Suppressor macrophage treated with lipopolysaccharide for 1 hour (primary cell): Measurements from ENCODE around the gene IGF1R.
"Not testable (repeated sequence)": the region's sequence is repeated elsewhere in the genome, so short reads cannot be mapped to it uniquely, and the experiment has no call there.

ENCODE experiments used
- DNase-seq, 3 donors: peaks; one replicate each; pipeline ENCODE4 v3.0.0-alpha.2; 2020 to 2022

The IGF1R gene

GRCh38 chr15:98647774-98648653 lies at the start of gene IGF1R:
IGF1R (plus strand) TSS chr15:98648539; CDS start chr15:98649582, 1,043 bp downstream.
- DNase-seq: peak; percentile 92 to 97 (median 96)

DNA sequence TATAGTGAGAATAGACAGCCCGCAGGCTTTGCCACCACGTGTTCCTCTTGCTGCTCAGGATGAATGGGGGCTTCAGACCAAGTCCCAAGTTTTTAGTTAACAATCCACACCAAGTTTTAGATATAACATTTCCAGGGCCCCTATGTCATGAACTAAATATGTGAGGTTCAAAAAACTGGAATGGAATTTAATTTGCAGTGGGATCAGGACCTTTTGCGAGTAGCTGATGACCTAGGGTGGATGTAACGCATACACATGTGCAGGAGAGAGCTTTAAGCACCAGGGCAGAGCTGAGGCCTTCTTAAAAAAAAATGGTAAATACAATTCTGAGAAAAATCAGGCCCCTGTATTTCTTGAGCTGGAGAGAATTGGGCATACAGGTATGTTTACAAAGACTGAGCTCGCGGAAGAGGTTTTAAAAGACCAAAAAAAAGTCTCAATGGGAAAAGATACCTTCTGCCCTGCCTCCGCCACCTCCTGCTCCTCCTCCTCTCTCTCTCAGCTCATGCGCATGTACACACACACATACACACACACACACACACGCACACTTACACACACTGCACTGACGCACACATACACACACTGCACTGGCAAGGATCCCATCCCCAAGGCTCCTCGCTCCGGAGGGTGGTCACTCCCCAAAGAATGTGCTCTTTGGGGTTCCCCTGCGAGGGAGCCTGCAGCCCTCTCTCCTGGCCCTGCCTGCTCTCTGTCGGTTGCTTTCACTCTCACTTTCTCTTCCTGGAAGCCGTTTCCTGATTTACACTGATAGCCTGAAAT lies 48.2 kb upstream of the IGF1R start:
- peak; percentile 62 to 78 (median 73) for DNase-seq

DNA sequence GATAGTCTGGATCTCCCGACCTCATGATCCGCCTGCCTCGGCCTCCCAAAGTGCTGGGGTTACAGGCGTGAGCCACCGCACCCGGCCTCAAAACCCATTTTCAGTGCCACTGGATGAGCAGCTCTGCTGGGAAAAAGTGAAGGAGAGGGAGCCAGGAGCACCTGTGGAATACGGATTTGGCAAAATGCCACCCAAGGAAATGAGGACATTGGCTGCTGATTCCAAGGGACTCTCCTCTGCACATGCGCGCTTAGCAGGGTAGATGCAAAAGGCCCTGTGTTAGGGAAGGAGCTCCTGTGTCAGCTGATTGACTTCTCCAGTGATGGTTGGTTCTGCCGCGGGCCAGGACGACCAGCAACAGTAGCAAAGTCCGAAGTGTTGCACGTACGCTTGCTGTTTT lies 43.4 kb upstream of the IGF1R start:
- no peak for DNase-seq

- no peak for DNase-seq
Observed at GRCh38 chr15:98609144-98609852, 39.0 kb upstream of the IGF1R start.

DNA sequence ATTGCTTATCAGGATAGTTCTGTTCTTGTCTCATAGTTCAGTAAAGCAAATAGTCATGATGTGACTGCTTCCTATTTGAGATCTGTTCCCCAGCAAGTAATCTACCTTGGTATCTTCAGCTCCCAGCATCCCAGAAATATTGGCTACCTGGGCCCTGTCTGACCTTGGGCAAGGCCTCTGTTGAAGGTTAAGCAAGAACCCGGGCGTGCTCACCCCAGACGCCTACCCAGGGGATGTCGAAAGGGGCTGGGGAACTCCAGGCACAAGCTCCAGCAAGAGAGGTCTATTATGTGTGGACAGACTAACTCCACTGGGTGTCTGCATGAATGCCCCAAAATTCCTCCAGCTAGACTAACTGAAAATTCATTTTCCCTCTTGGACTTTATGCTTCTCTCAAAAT lies 37.3 kb upstream of the IGF1R start:
- peak; percentile 55 to 68 (median 56) for DNase-seq

DNA sequence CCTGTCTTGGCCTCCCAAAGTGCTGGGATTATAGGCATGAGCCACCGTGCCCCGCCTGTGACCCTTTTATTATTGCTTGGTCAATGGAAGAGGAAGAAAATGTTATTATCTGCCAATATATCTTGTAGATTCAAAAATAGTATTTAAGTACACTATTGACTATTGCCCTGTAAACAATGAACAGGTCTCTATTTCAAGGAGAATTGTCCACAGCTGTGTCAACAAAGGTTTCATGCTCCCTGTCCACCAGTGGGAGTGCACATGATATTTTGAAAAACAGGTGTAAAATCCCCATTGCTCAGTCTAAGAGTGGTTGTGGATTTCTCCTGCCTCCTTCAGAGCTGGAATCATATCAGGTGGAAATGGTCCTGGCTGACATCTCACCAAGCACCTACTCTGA lies 36.5 kb upstream of the IGF1R start:
- no peak for DNase-seq

DNA sequence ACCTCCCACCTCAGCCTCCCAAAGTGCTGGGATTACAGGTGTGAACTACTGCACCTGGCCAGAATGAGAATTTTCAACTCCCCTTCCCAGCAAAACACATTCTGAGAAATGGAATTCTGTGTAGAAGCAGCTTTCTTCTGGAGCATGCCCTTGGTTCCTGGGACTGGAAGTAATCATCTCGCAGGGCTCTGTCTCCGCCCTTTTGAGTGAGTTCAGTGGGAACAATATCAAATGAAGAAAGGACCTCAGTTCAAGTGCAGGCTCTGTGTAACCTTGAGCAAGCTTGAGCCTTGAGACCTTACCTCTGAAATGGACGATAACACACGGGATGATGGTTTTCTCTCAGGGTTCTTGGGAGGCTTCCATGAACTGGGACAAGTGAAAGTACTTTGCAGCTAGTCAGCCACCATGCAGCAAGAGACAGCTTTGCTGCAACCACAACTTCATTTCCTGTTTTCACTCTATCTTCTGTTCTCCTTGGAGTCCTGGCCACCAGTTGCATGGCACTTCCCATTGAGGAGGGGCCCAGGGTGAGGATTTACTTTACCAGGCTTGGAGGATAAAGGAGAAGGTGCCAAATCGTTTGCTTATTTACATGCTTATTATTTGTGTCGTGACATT lies 35.7 kb upstream of the IGF1R start:
- DNase-seq: peak; percentile 18 to 25 (median 21)

DNA sequence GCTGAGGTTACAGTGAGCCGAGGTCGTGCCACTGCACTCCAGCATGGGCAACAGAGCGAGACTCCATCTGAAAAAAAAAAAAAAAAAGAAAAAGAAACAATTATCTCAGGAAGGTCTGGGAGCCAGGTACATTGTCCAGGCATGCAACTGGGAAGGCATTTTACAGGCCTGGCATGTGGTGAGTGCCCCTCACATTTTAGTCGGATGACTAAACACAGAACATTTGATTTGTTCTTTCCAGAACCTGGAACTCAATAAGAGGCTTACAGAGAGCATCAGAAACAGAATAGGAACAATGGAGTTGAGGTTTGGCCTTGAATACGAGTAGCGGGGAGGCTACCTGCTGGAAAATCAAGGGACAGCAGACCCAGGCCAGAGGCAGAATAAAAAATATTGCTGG lies 33.7 kb upstream of the IGF1R start:
- no peak for DNase-seq

GRCh38 chr15:98616397-98616796 lies 31.9 kb upstream of the IGF1R start:
- no peak for DNase-seq

DNA sequence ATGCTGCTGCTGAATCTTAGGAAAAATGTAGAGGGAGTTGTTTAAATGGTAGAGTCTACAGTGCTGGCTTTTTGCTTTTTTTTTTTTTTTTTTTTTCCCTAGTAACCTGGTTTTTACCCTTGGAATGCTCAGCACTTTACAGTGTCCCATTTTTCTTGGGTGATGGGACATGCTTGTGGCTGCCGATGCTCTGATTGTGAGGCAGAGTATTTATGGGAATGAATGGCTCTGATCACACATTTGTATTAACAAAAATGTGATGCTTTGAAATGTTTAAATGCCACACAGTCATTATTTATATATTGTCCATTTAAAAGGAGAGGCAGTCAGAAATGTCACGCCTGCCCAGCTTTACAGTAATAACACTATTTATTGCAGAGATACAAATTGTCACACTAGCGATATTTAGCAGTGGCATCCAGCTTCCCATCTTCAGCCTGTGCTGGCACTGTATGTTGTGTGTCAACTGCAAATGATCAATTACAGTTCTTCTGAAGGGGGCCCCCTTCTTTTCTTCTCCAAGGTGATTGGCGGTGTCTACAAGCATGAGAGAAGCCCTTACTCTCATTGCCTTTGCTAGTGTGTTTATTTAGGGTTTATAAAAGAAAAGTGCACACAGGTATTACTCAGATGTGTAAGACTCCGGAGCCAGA lies 30.9 kb upstream of the IGF1R start:
- no peak for DNase-seq

- not testable (repeated sequence) for DNase-seq
Observed at GRCh38 chr15:98618576-98618975, 29.8 kb upstream of the IGF1R start.

- no peak for DNase-seq
Observed at GRCh38 chr15:98620020-98620419, 28.3 kb upstream of the IGF1R start.

DNA sequence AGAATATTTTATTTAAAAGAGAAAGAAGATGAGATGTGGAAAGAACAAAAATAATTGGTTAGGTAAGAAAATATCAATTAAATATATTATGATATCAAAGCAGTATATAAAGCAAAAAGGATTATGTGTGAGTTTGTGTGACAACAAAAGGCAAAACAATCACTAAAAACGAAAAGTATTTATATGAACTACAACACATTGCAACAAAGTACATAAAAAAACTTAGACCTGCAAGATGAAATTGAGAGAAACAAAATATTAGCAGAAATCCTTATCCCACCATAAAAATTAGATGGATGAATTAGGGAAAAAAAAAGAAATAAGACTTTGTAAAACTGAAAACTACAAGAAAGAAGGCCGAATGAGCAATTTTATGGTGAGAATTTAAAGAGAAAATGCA lies 27.3 kb upstream of the IGF1R start:
- DNase-seq: no peak

- no peak for DNase-seq
Observed at GRCh38 chr15:98625614-98626013, 22.7 kb upstream of the IGF1R start.

GRCh38 chr15:98626153-98626552 lies 22.2 kb upstream of the IGF1R start:
- DNase-seq: no peak

GRCh38 chr15:98628216-98628615 lies 20.1 kb upstream of the IGF1R start:
- DNase-seq: no peak

DNA sequence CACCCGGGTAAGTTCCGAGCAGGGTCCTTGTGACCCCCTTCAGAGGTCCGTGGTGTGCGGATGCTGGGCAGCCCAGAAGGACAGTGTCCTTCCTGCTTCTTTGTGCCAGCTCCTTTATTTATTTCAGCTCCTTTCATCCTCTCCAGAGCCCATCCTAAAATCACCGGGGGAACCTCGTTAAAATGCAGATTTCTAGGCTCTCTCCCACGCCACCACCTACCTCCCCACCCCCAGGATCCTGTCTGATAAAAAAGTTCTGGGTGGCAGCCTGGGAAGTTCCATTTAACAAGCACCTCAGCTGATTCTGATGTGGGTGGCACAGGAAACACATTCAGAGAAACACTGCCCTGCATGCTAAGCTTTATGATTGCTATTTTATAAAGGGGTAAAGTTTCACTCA lies 12.5 kb upstream of the IGF1R start:
- peak; percentile 54 to 60 (median 56) for DNase-seq

DNA sequence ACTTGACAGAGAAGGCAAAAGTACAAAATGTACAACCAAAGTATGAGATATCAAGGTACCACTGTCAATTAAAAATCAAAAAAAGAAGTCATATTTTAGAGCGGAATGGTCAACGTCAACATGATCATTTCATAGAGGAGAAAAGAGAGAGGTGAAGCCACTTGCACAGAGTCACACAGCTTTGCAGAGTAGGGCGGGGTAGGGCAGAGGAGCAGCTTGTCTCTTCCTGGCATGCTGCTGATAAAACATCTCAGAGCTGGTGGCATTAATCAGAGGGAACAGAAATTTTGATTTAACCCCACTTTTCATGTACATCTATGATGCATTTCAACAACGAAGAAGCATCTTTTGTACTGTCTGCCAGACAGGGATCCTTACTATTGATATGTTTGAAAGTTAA lies 5.2 kb upstream of the IGF1R start:
- no peak for DNase-seq

DNA sequence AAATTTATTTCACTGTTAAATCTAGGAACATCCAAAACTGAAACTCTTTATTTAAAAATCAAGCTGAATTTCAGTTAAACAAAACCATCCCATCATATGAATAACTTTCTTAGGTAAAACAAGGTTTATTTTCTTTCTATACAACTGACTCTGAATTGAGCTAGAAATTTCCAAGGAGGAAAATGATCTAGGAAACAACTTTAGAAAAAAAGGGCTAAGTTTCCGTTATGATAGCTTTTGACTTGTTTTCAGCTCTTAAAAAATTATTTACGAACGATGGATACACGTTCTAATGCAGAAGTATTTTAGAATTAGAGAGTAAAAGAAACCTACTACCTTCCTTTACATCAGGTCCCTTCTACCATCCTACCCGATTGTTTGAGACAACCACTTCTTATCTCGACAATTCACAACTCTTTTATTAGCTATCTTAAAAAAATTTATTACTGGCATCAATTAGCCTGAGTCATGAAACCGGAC lies 1.8 kb upstream of the IGF1R start:
- DNase-seq: no peak

DNA sequence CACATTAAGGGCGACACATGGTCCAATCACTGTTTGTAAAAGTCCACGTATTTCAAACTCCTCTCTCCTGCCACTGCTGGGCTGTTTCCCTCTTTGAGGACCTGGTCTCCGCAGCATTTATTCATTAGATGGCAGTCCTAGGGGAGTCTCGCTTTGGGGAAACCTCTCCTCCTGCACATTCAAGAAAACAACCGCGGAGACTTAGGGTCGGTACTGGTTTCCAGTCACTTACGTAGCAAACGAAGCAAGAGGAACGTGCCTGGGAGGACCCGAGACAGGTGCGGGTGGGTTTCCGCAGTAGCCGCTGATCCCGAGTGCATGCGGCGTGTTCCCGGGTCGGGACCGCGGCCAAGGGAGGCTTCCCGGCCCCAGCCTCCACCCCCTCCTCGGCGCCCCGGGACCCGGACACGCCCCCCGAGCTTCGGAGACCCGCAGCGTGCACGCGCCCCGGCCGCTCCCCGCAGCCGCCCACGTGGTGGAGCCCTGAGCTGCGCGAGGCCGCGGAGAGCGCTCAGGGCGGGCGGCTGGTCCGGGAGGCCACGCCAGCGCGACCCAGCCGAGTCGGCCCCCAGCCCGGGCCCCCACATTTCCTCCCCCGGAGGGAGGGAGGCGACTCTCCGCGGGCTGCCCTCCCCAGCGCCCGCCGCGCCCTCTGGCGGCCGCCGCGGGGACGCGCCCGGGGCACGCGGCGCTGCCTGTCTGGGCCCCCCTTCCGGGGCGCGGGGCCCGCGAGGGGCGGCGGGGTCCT lies 1.1 kb upstream of the IGF1R start:
- peak; percentile 57 to 82 (median 65) for DNase-seq
